Activated CD8-positive, alpha-beta memory T cell treated with anti-CD3 and anti-CD28 coated beads for 4 hours (primary cell): ENCODE data around the gene SLC39A11.
"Not testable (repeated sequence)": the region's sequence is repeated elsewhere in the genome, so short reads cannot be mapped to it uniquely, and the experiment has no call there.

ENCODE experiments used
- DNase-seq, 2 donors: peaks; one replicate each; pipeline ENCODE4 v3.0.0-alpha.2; 2020; ENCODE audit warnings: low read depth in 2 of 2

Gene SLC39A11

GRCh38 chr17:72920513-72920912 is 172.0 kb downstream of the SLC39A11 start:
- no peak for DNase-seq

- DNase-seq = no peak
Measured at GRCh38 chr17:72916991-72917390, 175.5 kb downstream of the SLC39A11 start.

- no peak for DNase-seq
Measured at GRCh38 chr17:72915625-72916081, 176.8 kb downstream of the SLC39A11 start.

- no peak for DNase-seq
Measured at GRCh38 chr17:72913142-72913682, 179.3 kb downstream of the SLC39A11 start.

- no peak for DNase-seq
Measured at GRCh38 chr17:72906306-72906705, 186.2 kb downstream of the SLC39A11 start.

- no peak for DNase-seq
Measured at GRCh38 chr17:72903522-72903921, 189.0 kb downstream of the SLC39A11 start.

GRCh38 chr17:72901657-72902056 is 190.8 kb downstream of the SLC39A11 start:
- no peak for DNase-seq

- DNase-seq = no peak
Measured at GRCh38 chr17:72901083-72901482, 191.4 kb downstream of the SLC39A11 start.

- no peak for DNase-seq
Measured at GRCh38 chr17:72900654-72900971, 191.9 kb downstream of the SLC39A11 start.

- DNase-seq = no peak
Measured at GRCh38 chr17:72898725-72899124, 193.8 kb downstream of the SLC39A11 start.

GRCh38 chr17:72896288-72896687 is 196.2 kb downstream of the SLC39A11 start:
- not testable (repeated sequence) for DNase-seq

- no peak for DNase-seq
Measured at GRCh38 chr17:72891627-72892026, 200.9 kb downstream of the SLC39A11 start.

- DNase-seq = no peak
Measured at GRCh38 chr17:72890711-72891110, 201.8 kb downstream of the SLC39A11 start.

- no peak for DNase-seq
Measured at GRCh38 chr17:72887917-72888316, 204.6 kb downstream of the SLC39A11 start.

GRCh38 chr17:72887322-72887721 is 205.2 kb downstream of the SLC39A11 start:
- DNase-seq = no peak

GRCh38 chr17:72886622-72887021 is 205.9 kb downstream of the SLC39A11 start:
- DNase-seq = no peak

- no peak for DNase-seq
Measured at GRCh38 chr17:72884066-72884465, 208.4 kb downstream of the SLC39A11 start.

- no peak for DNase-seq
Measured at GRCh38 chr17:72883351-72883750, 209.1 kb downstream of the SLC39A11 start.

- DNase-seq = no peak
Measured at GRCh38 chr17:72882426-72882825, 210.1 kb downstream of the SLC39A11 start.

GRCh38 chr17:72879877-72880276 is 212.6 kb downstream of the SLC39A11 start:
- DNase-seq = no peak

- no peak for DNase-seq
Measured at GRCh38 chr17:72878975-72879660, 213.4 kb downstream of the SLC39A11 start.

- DNase-seq = no peak
Measured at GRCh38 chr17:72877348-72877747, 215.1 kb downstream of the SLC39A11 start.

GRCh38 chr17:72876413-72876812 is 216.1 kb downstream of the SLC39A11 start:
- no peak for DNase-seq

- DNase-seq = no peak
Measured at GRCh38 chr17:72875361-72875760, 217.1 kb downstream of the SLC39A11 start.
